B cell (primary cell): ENCODE data around the gene RALBP1. TPM values are rescaled to one million over a fixed set of nuclear protein-coding genes. Genes with fewer than 3 reads are reported as not detected.

Source experiments
- ATAC-seq: fragments of 200-7000 bp; cut with Tn5 transposase; one replicate; pipeline ENCODE4 v1.10.0; 2021; ENCODE audit warnings: low read depth, mild to moderate bottlenecking, moderate number of reproducible peaks, moderate library complexity
- CTCF ChIA-PET: fragments of 350-600 bp; sonication (Branson Sonifier 250); formaldehyde crosslinking; loops from one replicate; lab custom pipeline; 2021; ENCODE audit warnings: antibody characterized with exemption, inconsistent platforms; lab: Charles Lee
- POLR2A ChIA-PET: fragments of 350-600 bp; sonication (Branson Sonifier 250); formaldehyde crosslinking; loops from one replicate; lab custom pipeline; 2021; ENCODE audit warnings: antibody characterized with exemption; lab: Charles Lee
- DNase-seq: peaks from one replicate; pipeline ENCODE4 v3.0.0; 2013
- H2AFZ ChIP-seq: 2 replicates; pipeline ENCODE4 v1.6.1; 2012; ENCODE audit warnings: mild to moderate bottlenecking, low read depth, low read length; ENCODE audit not compliant: insufficient read depth, poor library complexity, severe bottlenecking
- H3K27ac ChIP-seq, 2 donors: 1 replicate in 1 of 2; 2 replicates in 1 of 2; pipeline ENCODE4 v1.5.1; 2012 to 2013; ENCODE audit warnings: low read length in 2 of 2, mild to moderate bottlenecking in 2 of 2, moderate library complexity in 1 of 2
- H3K27me3 ChIP-seq, 4 experiments: fragments of 200-600 bp in 1 of 4; sonication (generic) in 1 of 4; replicated peaks in 1 of 4; 1 replicate in 2 of 4; 2 replicates in 2 of 4; pipeline versions ENCODE4 v1.6.1 to v1.7.0; 2013 to 2016; ENCODE audit warnings: low read length in 3 of 4, mild to moderate bottlenecking in 2 of 4, mixed read lengths in 1 of 4, moderate library complexity in 1 of 4; ENCODE audit not compliant: insufficient read depth in 4 of 4, control insufficient read depth in 3 of 4; ENCODE audit errors: control extremely low read depth in 1 of 4
- H3K36me3 ChIP-seq, 2 experiments: replicated peaks in 1 of 2; 1 replicate in 1 of 2; 2 replicates in 1 of 2; pipeline versions ENCODE4 v1.6.1 to v1.7.1; 2013; ENCODE audit warnings: low read length in 1 of 2; ENCODE audit not compliant: insufficient read depth in 2 of 2, control insufficient read depth in 1 of 2; ENCODE audit errors: control extremely low read depth in 1 of 2, extremely low read depth in 1 of 2
- H3K4me1 ChIP-seq, 2 donors: fragments of 200-600 bp in 1 of 2; sonication (generic) in 1 of 2; 1 replicate in 1 of 2; 2 replicates in 1 of 2; pipeline versions ENCODE4 v1.5.1 to v1.6.1; 2013 to 2017; ENCODE audit warnings: low read length in 2 of 2; ENCODE audit not compliant: control insufficient read depth in 2 of 2, insufficient read depth in 2 of 2
- H3K4me2 ChIP-seq: replicated peaks from 2 replicates; pipeline ENCODE3; 2012; ENCODE audit warnings: mild to moderate bottlenecking, low read depth, low read length; ENCODE audit not compliant: poor library complexity, severe bottlenecking
- H3K4me3 ChIP-seq, 5 experiments: fragments of 200-600 bp in 1 of 5; sonication (generic) in 1 of 5; 1 replicate in 3 of 5; 2 replicates in 2 of 5; pipeline versions ENCODE4 v1.5.1 to v1.7.0; 2011 to 2016; ENCODE audit warnings: low read length in 4 of 5, mild to moderate bottlenecking in 4 of 5, low read depth in 2 of 5, control low read depth in 1 of 5, moderate library complexity in 1 of 5; ENCODE audit not compliant: insufficient read depth in 1 of 5; ENCODE audit errors: control extremely low read depth in 1 of 5, extremely low read depth in 1 of 5
- H3K79me2 ChIP-seq: fragments of 200-600 bp; sonication (generic); one replicate; pipeline ENCODE4 v1.6.0; 2016; ENCODE audit warnings: low read length; ENCODE audit not compliant: control insufficient read depth, insufficient read depth
- H3K9ac ChIP-seq: fragments of 200-600 bp; sonication (generic); 2 replicates; pipeline ENCODE4 v1.6.1; 2017; ENCODE audit warnings: mild to moderate bottlenecking, low read length, moderate library complexity
- H3K9me3 ChIP-seq, 3 donors: one replicate each; pipeline versions ENCODE4 v1.6.1 to v1.7.1; 2013; ENCODE audit warnings: low read length in 2 of 3; ENCODE audit not compliant: control insufficient read depth in 2 of 3, insufficient read depth in 1 of 3; ENCODE audit errors: control extremely low read depth in 1 of 3
- H4K20me1 ChIP-seq: 2 replicates; pipeline ENCODE4 v1.6.0; 2012; ENCODE audit warnings: mild to moderate bottlenecking, low read length; ENCODE audit not compliant: insufficient read depth, control insufficient read depth, poor library complexity, severe bottlenecking
- H3K27ac Mint-ChIP-seq: one replicate; pipeline ENCODE4 v1.8.0; 2021; ENCODE audit warnings: mixed read lengths
- H3K27me3 Mint-ChIP-seq: one replicate; pipeline ENCODE4 v1.8.0; 2021; ENCODE audit warnings: mixed read lengths
- H3K4me1 Mint-ChIP-seq: one replicate; pipeline ENCODE4 v1.8.0; 2021; ENCODE audit warnings: mixed read lengths
- H3K4me3 Mint-ChIP-seq: one replicate; pipeline ENCODE4 v1.8.0; 2021; ENCODE audit warnings: mixed read lengths
- H3K9me3 Mint-ChIP-seq: one replicate; pipeline ENCODE4 v1.8.0; 2022; ENCODE audit warnings: mixed read lengths; ENCODE audit not compliant: insufficient read depth
- EZH2 ChIP-seq: IDR thresholded peaks from 2 replicates; pipeline ENCODE4 v1.6.1; 2012; ENCODE audit warnings: borderline replicate concordance, low read depth, mild to moderate bottlenecking, moderate library complexity, low read length; ENCODE audit not compliant: insufficient read depth, poor library complexity, severe bottlenecking
- WGBS: methylation state at CpG from one replicate; pipeline ENCODE4 v1.1.5; 2013; ENCODE audit warnings: missing lambda C conversion rate; ENCODE audit not compliant: insufficient coverage; 5-methylcytosine and 5-hydroxymethylcytosine counted together
- intact Hi-C: fragments of 100-400 bp; cut with micrococcal nuclease; formaldehyde crosslinking; loops from one replicate; pipeline ENCODE4 v1.10.0; 2022
- polyA plus RNA-seq: library from polyadenylated mRNA; depleted of rRNA; stranded (reverse); fragments of >200 nt; gene quantifications from 2 replicates; pipeline ENCODE4 v1.2.3, GENCODE V29; 2012
- total RNA-seq, 2 donors: library from RNA; stranded (reverse); fragments of 120-200 nt in 1 of 2; gene quantifications; 1 replicate in 1 of 2; 2 replicates in 1 of 2; pipeline versions ENCODE4 v1.2.3 to v1.2.4, GENCODE V29; 2013 to 2022
- TF ChIP-seq, protein P1 (sequence below): fragments of 200-600 bp; IDR thresholded peaks from one replicate; pipeline ENCODE4 v1.8.0; 2022; ENCODE audit warnings: antibody characterized with exemption, mild to moderate bottlenecking

RALBP1 gene
- total and polyA plus RNA-seq, 2 donors (not counting 1 experiment from before 2014, with no cell fraction given), result 14.9 to 38.0 TPM

DNA sequence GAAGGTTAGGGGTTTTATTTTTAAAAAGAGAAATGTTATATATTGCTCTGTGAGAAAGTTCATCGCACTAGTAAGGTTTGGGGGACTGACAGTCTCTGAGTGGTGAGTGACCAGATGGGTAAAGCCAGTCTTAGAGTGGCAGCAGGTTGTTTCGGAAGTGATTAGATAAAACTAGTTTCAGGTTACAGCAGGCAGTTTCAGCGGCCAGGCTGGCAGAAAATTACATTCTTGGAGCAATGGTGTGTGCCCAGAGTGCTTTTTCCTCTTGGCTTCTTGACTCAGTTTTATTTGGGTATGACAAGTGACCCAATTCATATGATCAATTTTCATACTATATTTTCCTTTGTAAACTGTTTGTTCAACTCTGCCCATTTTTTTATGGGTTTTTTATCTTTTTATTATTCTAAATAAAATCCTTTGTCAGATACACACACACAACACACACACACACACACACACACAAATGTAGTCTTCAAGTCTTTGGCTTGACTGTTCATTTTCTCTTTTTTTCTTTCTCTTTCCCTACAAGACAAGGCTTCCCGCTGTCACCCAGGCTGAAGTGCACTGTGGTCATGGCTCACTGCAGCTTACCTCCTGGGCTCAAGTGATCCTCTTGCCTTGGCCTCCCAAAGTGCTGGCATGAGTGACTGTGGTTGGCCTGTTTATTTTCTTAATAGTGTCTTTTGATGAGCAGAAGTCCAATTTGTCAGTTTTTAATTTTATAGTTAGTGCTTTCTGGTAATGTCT is 30.9 kb downstream of the RALBP1 start:
- H3K9me3 Mint-ChIP-seq, result peaks cover 6% of the 10 kb centered on the region
- peaks cover 87% of the 10 kb centered on the region for H3K79me2 ChIP-seq
- no peaks in the 10 kb centered on the region for H3K27me3 Mint-ChIP-seq
- intact Hi-C loops, result no loop called here
- ChIA-PET POLR2A (no interaction called here), CTCF (interaction anchor here (4.0 kb wide), 1 partner anchor 10 kb away, joined by 23 read pairs; no protein-coding TSS in a partner anchor)
- no peaks in the 10 kb centered on the region for H3K27me3 ChIP-seq
- H3K27ac ChIP-seq, result no peak overlapping the region
- peaks cover 34% of the 10 kb centered on the region for H3K4me1 Mint-ChIP-seq
- TF ChIP-seq, protein P1, sequence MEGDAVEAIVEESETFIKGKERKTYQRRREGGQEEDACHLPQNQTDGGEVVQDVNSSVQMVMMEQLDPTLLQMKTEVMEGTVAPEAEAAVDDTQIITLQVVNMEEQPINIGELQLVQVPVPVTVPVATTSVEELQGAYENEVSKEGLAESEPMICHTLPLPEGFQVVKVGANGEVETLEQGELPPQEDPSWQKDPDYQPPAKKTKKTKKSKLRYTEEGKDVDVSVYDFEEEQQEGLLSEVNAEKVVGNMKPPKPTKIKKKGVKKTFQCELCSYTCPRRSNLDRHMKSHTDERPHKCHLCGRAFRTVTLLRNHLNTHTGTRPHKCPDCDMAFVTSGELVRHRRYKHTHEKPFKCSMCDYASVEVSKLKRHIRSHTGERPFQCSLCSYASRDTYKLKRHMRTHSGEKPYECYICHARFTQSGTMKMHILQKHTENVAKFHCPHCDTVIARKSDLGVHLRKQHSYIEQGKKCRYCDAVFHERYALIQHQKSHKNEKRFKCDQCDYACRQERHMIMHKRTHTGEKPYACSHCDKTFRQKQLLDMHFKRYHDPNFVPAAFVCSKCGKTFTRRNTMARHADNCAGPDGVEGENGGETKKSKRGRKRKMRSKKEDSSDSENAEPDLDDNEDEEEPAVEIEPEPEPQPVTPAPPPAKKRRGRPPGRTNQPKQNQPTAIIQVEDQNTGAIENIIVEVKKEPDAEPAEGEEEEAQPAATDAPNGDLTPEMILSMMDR, result no peak
- TF ChIP-seq EZH2, result no peak
- WGBS, result 95% methylated on average over 3 of the region's 4 CpGs
- H3K9me3 ChIP-seq, result peaks cover 1 to 11% (median 2%) of the 10 kb centered on the region in 3 donors
- ATAC-seq (no peak), DNase-seq (no peak)
- no peak overlapping the region for H3K4me3 Mint-ChIP-seq
- H3K36me3 ChIP-seq, result no peaks in the 10 kb centered on the region
- no peak overlapping the region for H2AFZ ChIP-seq
- no peaks in the 10 kb centered on the region for H3K4me1 ChIP-seq
- H4K20me1 ChIP-seq, result peaks cover 30% of the 10 kb centered on the region
- H3K27ac Mint-ChIP-seq, result no peak overlapping the region
- no peak overlapping the region for H3K4me2 ChIP-seq
- H3K9ac ChIP-seq, result no peak overlapping the region
- no peak overlapping the region for H3K4me3 ChIP-seq

DNA sequence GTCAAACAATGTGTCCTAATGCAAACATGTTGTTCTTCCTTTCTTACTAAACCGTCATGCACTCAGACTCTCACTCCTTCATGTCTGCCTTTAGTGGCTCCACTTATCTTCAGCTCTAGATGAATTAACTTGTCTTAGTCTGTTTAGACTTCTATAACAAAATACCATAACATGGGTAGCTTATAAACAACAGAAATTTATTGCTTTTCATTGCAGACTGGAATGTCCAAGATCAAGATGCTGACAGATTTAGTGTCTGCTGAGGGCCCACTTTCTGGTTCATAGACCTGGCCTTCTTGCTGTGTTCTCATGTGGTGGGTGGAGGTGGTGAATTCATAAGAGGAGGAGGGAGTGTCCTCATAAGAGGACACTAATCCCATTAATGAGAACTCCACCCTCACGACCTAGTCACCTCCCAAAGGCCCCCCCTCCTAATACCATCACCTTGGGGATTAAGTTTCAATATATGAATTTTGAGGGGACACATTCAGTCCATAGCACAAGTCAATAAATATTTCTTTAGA is 32.3 kb downstream of the RALBP1 start:
- no peak overlapping the region for H3K27ac ChIP-seq
- Mint-ChIP-seq H3K4me1 (peaks cover 34% of the 10 kb centered on the region), H3K4me3 (no peak overlapping the region), H3K27me3 (no peaks in the 10 kb centered on the region), H3K9me3 (peaks cover 6% of the 10 kb centered on the region), H3K27ac (no peak overlapping the region)
- intact Hi-C loops, result no loop called here
- H3K27me3 ChIP-seq, result no peaks in the 10 kb centered on the region
- no peaks in the 10 kb centered on the region for H3K4me1 ChIP-seq
- no peak overlapping the region for H3K4me2 ChIP-seq
- H3K9ac ChIP-seq, result no peak overlapping the region
- H3K9me3 ChIP-seq, result peaks cover under 1 to 1% (median 1%) of the 10 kb centered on the region in 3 donors
- ChIA-PET CTCF (interaction anchor here (4.0 kb wide), 1 partner anchor 9 kb away, joined by 23 read pairs; no protein-coding TSS in a partner anchor), POLR2A (interaction anchor here (0.5 kb wide), 1 partner anchor 322 kb away, joined by 5 read pairs; no protein-coding TSS in a partner anchor)
- no peaks in the 10 kb centered on the region for H3K36me3 ChIP-seq
- TF ChIP-seq, protein P1, result no peak
- TF ChIP-seq EZH2, result no peak
- DNase-seq, result no peak
- H3K79me2 ChIP-seq, result peaks cover 76% of the 10 kb centered on the region
- H3K4me3 ChIP-seq, result no peak overlapping the region
- H2AFZ ChIP-seq, result no peak overlapping the region
- ATAC-seq, result no peak
- H4K20me1 ChIP-seq, result peaks cover 30% of the 10 kb centered on the region
- WGBS, result no CpG with 5 or more reads among the region's 2 CpGs
